GM21367 (cell line): ENCODE results near the gene EXOC6.

Experiments used
- ATAC-seq: cut with Tn5 transposase; IDR thresholded peaks from one replicate; pipeline ENCODE4 v1.9.1; 2021; ENCODE audit not compliant: unreplicated experiment

EXOC6 gene

DNA sequence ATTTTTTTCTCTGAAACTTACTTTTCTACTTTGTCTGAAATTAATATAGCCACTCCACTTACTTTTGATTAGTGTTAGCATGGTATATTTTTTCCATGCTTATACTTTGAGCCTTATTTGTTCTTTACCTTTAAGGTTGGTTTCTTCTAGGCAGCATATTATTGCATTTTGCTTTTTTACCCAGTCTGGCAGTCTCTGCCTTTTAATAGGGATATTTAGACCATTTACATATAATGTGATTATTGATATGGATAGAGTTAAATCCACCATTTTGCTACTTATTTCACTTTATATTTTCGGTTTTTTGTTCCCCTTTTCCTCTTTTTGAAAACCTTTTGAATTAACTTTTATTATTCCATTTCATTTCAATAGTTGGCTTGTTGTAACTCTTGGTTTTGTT, 255.6 kb downstream of the EXOC6 start:
- no peak for ATAC-seq

DNA sequence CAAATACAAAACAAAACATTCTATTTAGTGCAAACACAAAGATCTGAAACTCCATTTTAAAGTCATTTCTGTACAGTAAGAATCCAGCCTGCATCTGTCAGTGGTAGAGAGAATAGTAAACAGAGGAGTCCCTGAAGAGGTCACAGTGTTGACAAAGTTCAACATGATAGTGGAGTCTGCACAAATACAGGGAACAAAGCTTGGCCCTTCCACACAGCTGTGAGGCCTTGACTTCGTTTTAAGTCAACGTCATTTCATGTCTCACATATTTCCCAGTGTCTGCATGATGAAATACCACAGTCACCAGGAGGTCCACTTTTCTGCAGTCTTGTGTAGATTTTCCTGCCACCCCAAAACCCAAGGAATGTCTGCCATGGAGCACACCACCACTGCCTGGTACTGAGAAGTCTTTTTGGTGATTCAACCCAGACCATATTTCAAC, 258.3 kb downstream of the EXOC6 start:
- no peak for ATAC-seq
